ENCODE measurements around the gene TIMM44. TPM values are rescaled to one million over a fixed set of nuclear protein-coding genes. Genes with fewer than 3 reads are reported as not detected.

The TIMM44 gene
- total and polyA plus RNA-seq, 2 of the 8 experiments (the other 6 are each of a cell fraction or from before 2014, with no cell fraction given), result 131 to 150 TPM

- CTCF ChIA-PET (ENCODE audit: partially characterized antibody), result interaction anchor here (0.9 to 1.8 kb wide), 3 partner anchors 12 to 17 kb away, joined by 4 to 6 read pairs (median 5); no protein-coding TSS in a partner anchor
- peaks cover 20 to 83% (median 52%) of the 10 kb centered on the region in 4 experiments for H3K36me3 ChIP-seq (ENCODE audit: control insufficient read depth in 2 of 4, insufficient read depth in 4 of 4, low read length in 3 of 4)
- no peak for TF ChIP-seq ATF2 (IDR thresholded peaks at IDR 0.05; ENCODE audit: low read length)
Measured at GRCh38 chr19:7983995-7984837, 40.8 kb upstream of the TIMM44 start.

More at GRCh38 chr19:7983995-7984837, 40.8 kb upstream of the TIMM44 start:
- Histone ChIP-seq H3K4me3 (ENCODE audit: extremely low read depth in 1 of 4, insufficient read depth in 2 of 4, low read depth in 3 of 4, low read length in 4 of 4) (no peak overlapping the region), H2BK12ac (ENCODE audit: low read depth, low read length) (no peak overlapping the region), H3K4me2 (ENCODE audit: insufficient read depth in 1 of 2, low read depth in 2 of 2, low read length in 2 of 2) (no peak overlapping the region), H3K79me2 (ENCODE audit: control insufficient read depth in 1 of 2, insufficient read depth in 2 of 2, low read length in 2 of 2) (peaks cover 0 to 57% of the 10 kb centered on the region in 2 experiments; a peak in 3 of 4 replicates), H3K4ac (replicated peaks; ENCODE audit: insufficient read length, low read depth, low read length) (no peak overlapping the region), H3K23me2 (ENCODE audit: low read depth, low read length) (no peaks in the 10 kb centered on the region), H2BK15ac (ENCODE audit: low read length) (no peak overlapping the region), H3K56ac (replicated peaks; ENCODE audit: insufficient read length, low read depth, low read length) (no peak overlapping the region), H3K79me1 (ENCODE audit: low read depth, low read length) (peaks cover 39% of the 10 kb centered on the region), H3K9ac (replicated peaks in 1 of 4; ENCODE audit: extremely low read depth in 1 of 4, low read depth in 3 of 4, low read length in 3 of 4) (no peak overlapping the region), H3K9me3 (ENCODE audit: insufficient read depth in 2 of 2, low read depth in 1 of 2, low read length in 1 of 2) (no peaks in the 10 kb centered on the region), H3K27ac (ENCODE audit: low read depth, low read length) (no peak overlapping the region), H3K4me1 (replicated peaks in 1 of 4; ENCODE audit: control insufficient read depth in 3 of 4, insufficient read depth in 4 of 4, low read length in 3 of 4) (no peaks in the 10 kb centered on the region), H2BK5ac (ENCODE audit: low read depth, low read length) (no peak overlapping the region), H3K18ac (ENCODE audit: extremely low read depth, low read length) (no peak overlapping the region), H2BK120ac (replicated peaks; ENCODE audit: low read depth, low read length) (no peak overlapping the region), H4K5ac (ENCODE audit: insufficient read length, low read depth, low read length) (no peak overlapping the region), H3K27me3 (replicated peaks in 1 of 4; ENCODE audit: control insufficient read depth in 3 of 4, extremely low read depth in 1 of 4, insufficient read depth in 3 of 4, low read length in 3 of 4) (no peaks in the 10 kb centered on the region), H2AFZ (ENCODE audit: low read length) (no peak overlapping the region), H4K20me1 (replicated peaks in 1 of 2; ENCODE audit: control insufficient read depth in 1 of 2, insufficient read depth in 2 of 2, low read length in 2 of 2) (peaks cover 50 to 68% of the 10 kb centered on the region in 2 experiments), H4K8ac (ENCODE audit: extremely low read depth, insufficient read depth, low read length) (peak overlapping the region; percentile 69), H2BK20ac (ENCODE audit: low read length) (no peak overlapping the region), H3K14ac (ENCODE audit: insufficient read length) (no peak overlapping the region), H2AK5ac (ENCODE audit: low read depth, low read length) (no peak overlapping the region), H3K23ac (ENCODE audit: insufficient read length) (no peak overlapping the region), H4K91ac (replicated peaks; ENCODE audit: insufficient read length, low read length) (no peak overlapping the region)
- 96% methylated on average over 13 of the region's 14 CpGs; no CpG with 5 or more reads in 1 of the 2 experiments for WGBS, 2 experiments (ENCODE audit: extremely low coverage in 1 of 2, insufficient coverage in 1 of 2, insufficient read length in 1 of 2, insufficient replicate concordance in 2 of 2, low coverage in 1 of 2, low lambda C conversion rate in 2 of 2, missing lambda C conversion rate in 1 of 2)
- no peak for DNase-seq (ENCODE audit: low read depth in 1 of 2, low spot score in 2 of 2)
- POLR2A ChIA-PET (ENCODE audit: partially characterized antibody), result interaction anchor here (1.4 to 2.1 kb wide), 2 partner anchors 10 to 70 kb away, joined by 3 to 4 read pairs; no protein-coding TSS in a partner anchor
- no peak for FAIRE-seq
